Prostate gland (tissue), 2 donors: Measurements from ENCODE around the gene GPS1.

Experiments
- CTCF ChIP-seq, 4 experiments: fragments of 200-600 bp in 2 of 4; fragments of 450-650 bp in 2 of 4; sonication (generic) in 2 of 4; IDR thresholded peaks; 1 replicate in 3 of 4; 2 replicates in 1 of 4; pipeline ENCODE4 v1.5.1; 2016 to 2019; ENCODE audit warnings: antibody characterized with exemption in 4 of 4, mild to moderate bottlenecking in 2 of 4, moderate library complexity in 2 of 4
- POLR2A ChIP-seq: fragments of 450-650 bp; IDR thresholded peaks from one replicate; pipeline ENCODE4 v1.6.1; 2016; ENCODE audit warnings: antibody characterized with exemption, mild to moderate bottlenecking

GRCh38 chr17:82013772-82014321 is 37.9 kb upstream of the GPS1 start:
- TF ChIP-seq CTCF (IDR thresholded peaks at IDR 0.05) (no peak), POLR2A (no peak)
